Mesendoderm (in vitro differentiated cells): Measurements from ENCODE around the gene MNAT1.

ENCODE experiments used
- DNase-seq: peaks from one replicate; pipeline ENCODE4 v3.0.0; 2013
- H2AK5ac ChIP-seq: 2 replicates; pipeline ENCODE4 v1.6.1; 2013; ENCODE audit warnings: low read length, inconsistent platforms
- H2BK120ac ChIP-seq: 2 replicates; pipeline ENCODE4 v1.6.1; 2013; ENCODE audit warnings: low read depth, mild to moderate bottlenecking, low read length, moderate library complexity, mixed read lengths
- H2BK15ac ChIP-seq: replicated peaks from 2 replicates; pipeline ENCODE4 v1.6.1; 2013; ENCODE audit warnings: low read depth, mild to moderate bottlenecking, moderate library complexity
- H2BK5ac ChIP-seq: 2 replicates; pipeline ENCODE4 v1.6.1; 2013; ENCODE audit warnings: low read length, inconsistent platforms
- H3K18ac ChIP-seq: 2 replicates; pipeline ENCODE4 v1.6.1; 2013; ENCODE audit warnings: mild to moderate bottlenecking, low read length, mixed read lengths
- H3K23ac ChIP-seq: one replicate; pipeline ENCODE4 v1.6.1; 2013; ENCODE audit warnings: low read length
- H3K27ac ChIP-seq: 2 replicates; pipeline ENCODE4 v1.5.1; 2013; ENCODE audit warnings: low read depth, mild to moderate bottlenecking, inconsistent platforms, low read length, moderate library complexity
- H3K27me3 ChIP-seq: 2 replicates; pipeline ENCODE4 v1.6.1; 2013; ENCODE audit warnings: low read length, control low read depth, mild to moderate bottlenecking, inconsistent platforms; ENCODE audit not compliant: insufficient read depth, poor library complexity
- H3K36me3 ChIP-seq: 2 replicates; pipeline ENCODE4 v1.6.1; 2013; ENCODE audit warnings: low read length, inconsistent platforms; ENCODE audit not compliant: control insufficient read depth, insufficient read depth
- H3K4ac ChIP-seq: one replicate; pipeline ENCODE4 v1.6.1; 2013; ENCODE audit warnings: low read depth, mild to moderate bottlenecking, low read length, moderate library complexity
- H3K4me1 ChIP-seq: 2 replicates; pipeline ENCODE4 v1.6.1; 2013; ENCODE audit warnings: low read depth, low read length, inconsistent platforms; ENCODE audit not compliant: control insufficient read depth
- H3K4me2 ChIP-seq: 2 replicates; pipeline ENCODE4 v1.6.1; 2013; ENCODE audit warnings: low read length
- H3K4me3 ChIP-seq: 2 replicates; pipeline ENCODE4 v1.5.1; 2013; ENCODE audit warnings: mild to moderate bottlenecking, low read length
- H3K56ac ChIP-seq: one replicate; pipeline ENCODE4 v1.6.1; 2013; ENCODE audit warnings: low read length
- H3K79me1 ChIP-seq: 2 replicates; pipeline ENCODE4 v1.6.1; 2013; ENCODE audit warnings: low read length, inconsistent platforms
- H3K79me2 ChIP-seq: 2 replicates; pipeline ENCODE4 v1.6.1; 2013; ENCODE audit warnings: mild to moderate bottlenecking, low read length; ENCODE audit not compliant: control insufficient read depth, insufficient read depth
- H3K9ac ChIP-seq: 2 replicates; pipeline ENCODE4 v1.6.1; 2013; ENCODE audit warnings: low read length, inconsistent platforms
- H4K5ac ChIP-seq: one replicate; pipeline ENCODE4 v1.6.1; 2013; ENCODE audit warnings: low read length
- H4K8ac ChIP-seq: one replicate; pipeline ENCODE4 v1.6.1; 2013; ENCODE audit warnings: low read depth, mild to moderate bottlenecking, control low read depth, low read length, moderate library complexity
- WGBS: extraction: QIAGEN DNeasy Blood & Tissue Kit; methylation state at CpG from one replicate; pipeline ENCODE4 v1.1.7; 2013; ENCODE audit warnings: low lambda C conversion rate, missing lambda C conversion rate; ENCODE audit not compliant: insufficient coverage; ENCODE audit errors: extremely low coverage; 5-methylcytosine and 5-hydroxymethylcytosine counted together

MNAT1 gene

GRCh38 chr14:60904381-60904780 is 169.8 kb downstream of the MNAT1 start:
- Histone ChIP-seq H3K18ac (no peak overlapping the region), H3K27me3 (no peaks in the 10 kb centered on the region), H3K79me2 (no peaks in the 10 kb centered on the region), H2BK120ac (no peak overlapping the region), H2AK5ac (no peak overlapping the region), H3K56ac (no peak overlapping the region), H3K4me2 (no peak overlapping the region), H3K27ac (no peak overlapping the region), H2BK5ac (no peak overlapping the region), H3K36me3 (no peaks in the 10 kb centered on the region), H3K79me1 (no peaks in the 10 kb centered on the region), H4K8ac (no peak overlapping the region), H3K4me3 (no peak overlapping the region), H4K5ac (no peak overlapping the region), H3K4ac (no peak overlapping the region), H3K23ac (no peak overlapping the region), H3K4me1 (no peaks in the 10 kb centered on the region), H3K9ac (no peak overlapping the region), H2BK15ac (no peak overlapping the region)
- DNase-seq, result no peak

- Histone ChIP-seq H3K9ac (no peak overlapping the region), H4K5ac (no peak overlapping the region), H3K4me1 (no peaks in the 10 kb centered on the region), H3K18ac (no peak overlapping the region), H2AK5ac (no peak overlapping the region), H3K36me3 (no peaks in the 10 kb centered on the region), H2BK120ac (no peak overlapping the region), H3K56ac (no peak overlapping the region), H3K4me2 (no peak overlapping the region), H3K4ac (no peak overlapping the region), H3K23ac (no peak overlapping the region), H3K79me1 (no peaks in the 10 kb centered on the region), H2BK5ac (no peak overlapping the region), H4K8ac (no peak overlapping the region), H3K27ac (no peak overlapping the region), H3K4me3 (no peak overlapping the region), H2BK15ac (no peak overlapping the region), H3K79me2 (no peaks in the 10 kb centered on the region), H3K27me3 (no peaks in the 10 kb centered on the region)
- DNase-seq, result no peak
Observed at GRCh38 chr14:60905923-60906322, 171.4 kb downstream of the MNAT1 start.

- Histone ChIP-seq H3K4me1 (no peaks in the 10 kb centered on the region), H3K79me2 (no peaks in the 10 kb centered on the region), H3K23ac (no peak overlapping the region), H3K36me3 (no peaks in the 10 kb centered on the region), H2BK5ac (no peak overlapping the region), H3K4me3 (no peak overlapping the region), H4K5ac (no peak overlapping the region), H4K8ac (no peak overlapping the region), H2BK15ac (no peak overlapping the region), H2AK5ac (no peak overlapping the region), H3K79me1 (no peaks in the 10 kb centered on the region), H3K56ac (no peak overlapping the region), H3K27me3 (no peaks in the 10 kb centered on the region), H3K4ac (no peak overlapping the region), H3K18ac (no peak overlapping the region), H3K27ac (no peak overlapping the region), H2BK120ac (no peak overlapping the region), H3K4me2 (no peak overlapping the region), H3K9ac (no peak overlapping the region)
- peak; percentile 3 for DNase-seq
- WGBS, result no CpG with 5 or more reads among the region's 3 CpGs
Observed at GRCh38 chr14:60915781-60916180, 181.2 kb downstream of the MNAT1 start.

GRCh38 chr14:60922050-60922449 is 187.5 kb downstream of the MNAT1 start:
- Histone ChIP-seq H2BK15ac (no peak overlapping the region), H3K79me2 (no peaks in the 10 kb centered on the region), H3K18ac (no peak overlapping the region), H2BK5ac (no peak overlapping the region), H4K8ac (no peak overlapping the region), H3K36me3 (no peaks in the 10 kb centered on the region), H3K4me2 (no peak overlapping the region), H2BK120ac (no peak overlapping the region), H4K5ac (no peak overlapping the region), H3K27ac (no peak overlapping the region), H3K79me1 (no peaks in the 10 kb centered on the region), H3K4ac (no peak overlapping the region), H3K4me3 (no peak overlapping the region), H2AK5ac (no peak overlapping the region), H3K27me3 (no peaks in the 10 kb centered on the region), H3K56ac (no peak overlapping the region), H3K23ac (no peak overlapping the region), H3K4me1 (no peaks in the 10 kb centered on the region), H3K9ac (no peak overlapping the region)
- WGBS, result 100% methylated on average over 1 of the region's 2 CpGs
- no peak for DNase-seq

GRCh38 chr14:60925286-60925685 is 190.7 kb downstream of the MNAT1 start:
- Histone ChIP-seq H3K4me3 (no peak overlapping the region), H3K79me2 (no peaks in the 10 kb centered on the region), H3K4me2 (no peak overlapping the region), H3K23ac (no peak overlapping the region), H2BK15ac (no peak overlapping the region), H2BK5ac (no peak overlapping the region), H3K4ac (no peak overlapping the region), H3K56ac (no peak overlapping the region), H2AK5ac (no peak overlapping the region), H3K4me1 (no peaks in the 10 kb centered on the region), H3K79me1 (no peaks in the 10 kb centered on the region), H4K8ac (no peak overlapping the region), H4K5ac (no peak overlapping the region), H3K36me3 (no peaks in the 10 kb centered on the region), H3K27ac (no peak overlapping the region), H3K27me3 (no peaks in the 10 kb centered on the region), H2BK120ac (no peak overlapping the region), H3K9ac (no peak overlapping the region), H3K18ac (no peak overlapping the region)
- 100% methylated on average over 1 of the region's 1 CpG for WGBS
- no peak for DNase-seq

- H3K23ac ChIP-seq, result no peak overlapping the region
- H2BK5ac ChIP-seq, result no peak overlapping the region
- no peak overlapping the region for H3K4me3 ChIP-seq
- H3K56ac ChIP-seq, result no peak overlapping the region
- no peak overlapping the region for H3K4ac ChIP-seq
- H3K79me2 ChIP-seq, result no peaks in the 10 kb centered on the region
- no peaks in the 10 kb centered on the region for H3K36me3 ChIP-seq
- H3K4me2 ChIP-seq, result no peak overlapping the region
- H3K27me3 ChIP-seq, result no peaks in the 10 kb centered on the region
- no peak for DNase-seq
- no peaks in the 10 kb centered on the region for H3K4me1 ChIP-seq
- no peak overlapping the region for H4K5ac ChIP-seq
- H2BK120ac ChIP-seq, result no peak overlapping the region
- no peaks in the 10 kb centered on the region for H3K79me1 ChIP-seq
- no peak overlapping the region for H3K18ac ChIP-seq
- H4K8ac ChIP-seq, result no peak overlapping the region
- H3K27ac ChIP-seq, result no peak overlapping the region
- no peak overlapping the region for H2AK5ac ChIP-seq
- WGBS, result no CpG with 5 or more reads among the region's 3 CpGs
- H2BK15ac ChIP-seq, result no peak overlapping the region
- H3K9ac ChIP-seq, result no peak overlapping the region
Observed at GRCh38 chr14:60926002-60926401, 191.4 kb downstream of the MNAT1 start.
